HEK293 (cell line): ENCODE results near the gene TMC4.

Source experiments
- CTCF ChIA-PET: fragments of 350-600 bp; formaldehyde crosslinking; extraction: SDS; loops from one replicate; lab custom pipeline; 2021; ENCODE audit warnings: antibody characterized with exemption; lab: Yijun Ruan, JAX
- POLR2A ChIA-PET: fragments of 300-600 bp; formaldehyde crosslinking; extraction: SDS; loops from one replicate; lab custom pipeline; 2020; ENCODE audit warnings: antibody characterized with exemption, inconsistent platforms; lab: Yijun Ruan, JAX
- H3K27ac ChIP-seq: fragments of 200-500 bp; sonication (Bioruptor generic); 2 replicates; pipeline ENCODE4 v1.5.1; 2014; ENCODE audit warnings: low read depth, low read length, control low read depth, inconsistent platforms; ENCODE audit errors: extremely low read depth
- H3K36me3 ChIP-seq, 2 experiments: fragments of 200-500 bp in 1 of 2; sonication (Bioruptor generic) in 1 of 2; 1 replicate in 1 of 2; 2 replicates in 1 of 2; pipeline ENCODE4 v1.5.1; 2014 to 2017; ENCODE audit warnings: inconsistent platforms in 2 of 2, low read length in 2 of 2; ENCODE audit not compliant: control insufficient read depth in 2 of 2, insufficient read depth in 1 of 2
- H3K4me1 ChIP-seq: fragments of 200-500 bp; sonication (Bioruptor generic); 2 replicates; pipeline ENCODE4 v1.5.1; 2014; ENCODE audit warnings: mild to moderate bottlenecking, low read length, inconsistent platforms; ENCODE audit not compliant: control insufficient read depth, insufficient read depth
- H3K4me3 ChIP-seq: 2 replicates; pipeline ENCODE4 v1.5.1; 2011; ENCODE audit warnings: low read depth, mild to moderate bottlenecking, control low read depth, low read length, moderate library complexity
- H3K9me3 ChIP-seq: fragments of 200-500 bp; sonication (Bioruptor generic); 2 replicates; pipeline ENCODE4 v1.5.1; 2014; ENCODE audit warnings: low read depth, low read length, inconsistent platforms; ENCODE audit not compliant: control insufficient read depth, insufficient read depth
- GFI1B ChIP-seq: fragments of 450-650 bp; formaldehyde crosslinking; IDR thresholded peaks from 2 replicates; pipeline ENCODE4 v1.5.1; 2016; ENCODE audit warnings: missing biosample characterization, missing genetic modification characterization
- IKZF3 ChIP-seq: fragments of 450-650 bp; IDR thresholded peaks from 2 replicates; pipeline ENCODE4 v1.5.0; 2018; ENCODE audit warnings: missing biosample characterization, mild to moderate bottlenecking, missing genetic modification characterization, moderate library complexity
- SALL2 ChIP-seq: fragments of 450-650 bp; formaldehyde crosslinking; IDR thresholded peaks from 2 replicates; pipeline ENCODE4 v1.5.0; 2017; ENCODE audit warnings: missing biosample characterization, mild to moderate bottlenecking, missing genetic modification characterization, borderline replicate concordance
- SP7 ChIP-seq: fragments of 450-650 bp; formaldehyde crosslinking; IDR thresholded peaks from 2 replicates; pipeline ENCODE4 v1.5.1; 2016; ENCODE audit warnings: missing biosample characterization, missing genetic modification characterization
- YY2 ChIP-seq: fragments of 450-650 bp; formaldehyde crosslinking; IDR thresholded peaks from 2 replicates; pipeline ENCODE4 v1.5.1; 2016; ENCODE audit warnings: missing biosample characterization, missing genetic modification characterization
- ZBTB7A ChIP-seq: fragments of 450-650 bp; formaldehyde crosslinking; IDR thresholded peaks from 2 replicates; pipeline ENCODE4 v1.5.1; 2016; ENCODE audit warnings: low read depth, missing biosample characterization, missing genetic modification characterization
- ZFP41 ChIP-seq: fragments of 450-650 bp; formaldehyde crosslinking; IDR thresholded peaks from 2 replicates; pipeline ENCODE4 v1.5.1; 2016; ENCODE audit warnings: missing biosample characterization, missing genetic modification characterization, borderline replicate concordance
- ZNF324 ChIP-seq: fragments of 450-650 bp; formaldehyde crosslinking; IDR thresholded peaks from 2 replicates; pipeline ENCODE4 v1.5.1; 2016; ENCODE audit warnings: missing biosample characterization, missing genetic modification characterization
- ZNF335 ChIP-seq: fragments of 450-650 bp; formaldehyde crosslinking; conservative IDR thresholded peaks from 2 replicates; pipeline ENCODE4 v1.5.1; 2016; ENCODE audit warnings: missing biosample characterization, missing genetic modification characterization
- ZNF416 ChIP-seq: fragments of 450-650 bp; formaldehyde crosslinking; IDR thresholded peaks from 2 replicates; pipeline ENCODE4 v1.5.1; 2016; ENCODE audit warnings: missing biosample characterization, missing genetic modification characterization
- ZNF530 ChIP-seq: fragments of 450-650 bp; formaldehyde crosslinking; IDR thresholded peaks from 2 replicates; pipeline ENCODE4 v1.5.1; 2016; ENCODE audit warnings: low read depth, missing biosample characterization, missing genetic modification characterization
- ZNF585B ChIP-seq: fragments of 450-650 bp; formaldehyde crosslinking; IDR thresholded peaks from 2 replicates; pipeline ENCODE4 v1.5.1; 2016; ENCODE audit warnings: missing biosample characterization, missing genetic modification characterization
- ZNF624 ChIP-seq: fragments of 450-650 bp; formaldehyde crosslinking; IDR thresholded peaks from 2 replicates; pipeline ENCODE4 v1.5.1; 2017; ENCODE audit warnings: missing biosample characterization, missing genetic modification characterization
- ZNF677 ChIP-seq: fragments of 450-650 bp; IDR thresholded peaks from 2 replicates; pipeline ENCODE4 v1.5.0; 2018; ENCODE audit warnings: missing biosample characterization, mild to moderate bottlenecking, missing genetic modification characterization, moderate library complexity
- ZNF768 ChIP-seq: fragments of 450-650 bp; formaldehyde crosslinking; IDR thresholded peaks from 2 replicates; pipeline ENCODE4 v1.5.1; 2018; ENCODE audit warnings: missing biosample characterization, mild to moderate bottlenecking, missing genetic modification characterization
- ZXDB ChIP-seq: fragments of 450-650 bp; formaldehyde crosslinking; IDR thresholded peaks from 2 replicates; pipeline ENCODE4 v1.5.1; 2016; ENCODE audit warnings: missing biosample characterization, missing genetic modification characterization
- TF ChIP-seq, protein P1 (sequence below): fragments of 450-650 bp; formaldehyde crosslinking; IDR thresholded peaks from 2 replicates; pipeline ENCODE4 v1.5.1; 2017; ENCODE audit warnings: missing biosample characterization, missing genetic modification characterization
- TF ChIP-seq, protein P2 (sequence below): fragments of 450-650 bp; formaldehyde crosslinking; IDR thresholded peaks from 2 replicates; pipeline ENCODE4 v1.5.1; 2016; ENCODE audit warnings: missing biosample characterization, missing genetic modification characterization, borderline replicate concordance
- TF ChIP-seq, protein P3 (sequence below): fragments of 450-650 bp; formaldehyde crosslinking; conservative IDR thresholded peaks from 2 replicates; pipeline ENCODE4 v1.5.1; 2016; ENCODE audit warnings: low read depth, missing biosample characterization, missing genetic modification characterization

Gene TMC4

DNA sequence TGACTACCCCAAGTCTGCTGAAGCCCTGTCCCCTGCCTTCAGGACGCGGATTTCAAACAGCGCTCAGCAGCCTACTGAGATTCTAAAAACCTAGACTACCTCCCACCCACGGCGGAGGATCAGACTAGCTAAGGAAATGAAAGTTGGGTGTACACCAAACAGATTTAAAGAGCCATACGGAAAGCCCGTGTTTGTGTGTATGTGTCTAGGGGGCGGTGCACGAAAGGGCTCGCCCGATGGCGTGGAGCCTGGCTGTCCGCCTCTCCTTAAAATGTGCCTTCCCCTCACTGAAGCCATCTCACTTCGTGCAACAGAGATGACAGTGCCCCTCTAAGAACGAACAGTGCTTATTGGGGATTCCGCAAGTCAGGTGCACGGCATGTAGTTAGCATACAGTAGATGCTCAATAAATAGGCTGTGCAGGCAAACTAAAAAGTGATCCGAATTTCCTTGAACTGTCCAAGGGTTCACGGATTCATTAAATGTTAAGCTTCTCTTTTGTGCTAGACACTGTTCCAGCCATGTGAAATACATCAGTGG lies 14.1 kb downstream of the TMC4 start (continued):
- TF ChIP-seq, protein P1, sequence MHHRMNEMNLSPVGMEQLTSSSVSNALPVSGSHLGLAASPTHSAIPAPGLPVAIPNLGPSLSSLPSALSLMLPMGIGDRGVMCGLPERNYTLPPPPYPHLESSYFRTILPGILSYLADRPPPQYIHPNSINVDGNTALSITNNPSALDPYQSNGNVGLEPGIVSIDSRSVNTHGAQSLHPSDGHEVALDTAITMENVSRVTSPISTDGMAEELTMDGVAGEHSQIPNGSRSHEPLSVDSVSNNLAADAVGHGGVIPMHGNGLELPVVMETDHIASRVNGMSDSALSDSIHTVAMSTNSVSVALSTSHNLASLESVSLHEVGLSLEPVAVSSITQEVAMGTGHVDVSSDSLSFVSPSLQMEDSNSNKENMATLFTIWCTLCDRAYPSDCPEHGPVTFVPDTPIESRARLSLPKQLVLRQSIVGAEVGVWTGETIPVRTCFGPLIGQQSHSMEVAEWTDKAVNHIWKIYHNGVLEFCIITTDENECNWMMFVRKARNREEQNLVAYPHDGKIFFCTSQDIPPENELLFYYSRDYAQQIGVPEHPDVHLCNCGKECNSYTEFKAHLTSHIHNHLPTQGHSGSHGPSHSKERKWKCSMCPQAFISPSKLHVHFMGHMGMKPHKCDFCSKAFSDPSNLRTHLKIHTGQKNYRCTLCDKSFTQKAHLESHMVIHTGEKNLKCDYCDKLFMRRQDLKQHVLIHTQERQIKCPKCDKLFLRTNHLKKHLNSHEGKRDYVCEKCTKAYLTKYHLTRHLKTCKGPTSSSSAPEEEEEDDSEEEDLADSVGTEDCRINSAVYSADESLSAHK (tag by site-specific recombination): 0 out of 2 replicates have a peak, but pooled peaks have one; percentile 14
- TF ChIP-seq ZNF335 (tag by site-specific recombination): peak; percentile 86
- no peak for TF ChIP-seq ZBTB7A (tag by site-specific recombination)
- no peak for TF ChIP-seq ZNF530
- peak; percentile 77 for TF ChIP-seq ZNF768 (tag by site-specific recombination)
- TF ChIP-seq, protein P2, sequence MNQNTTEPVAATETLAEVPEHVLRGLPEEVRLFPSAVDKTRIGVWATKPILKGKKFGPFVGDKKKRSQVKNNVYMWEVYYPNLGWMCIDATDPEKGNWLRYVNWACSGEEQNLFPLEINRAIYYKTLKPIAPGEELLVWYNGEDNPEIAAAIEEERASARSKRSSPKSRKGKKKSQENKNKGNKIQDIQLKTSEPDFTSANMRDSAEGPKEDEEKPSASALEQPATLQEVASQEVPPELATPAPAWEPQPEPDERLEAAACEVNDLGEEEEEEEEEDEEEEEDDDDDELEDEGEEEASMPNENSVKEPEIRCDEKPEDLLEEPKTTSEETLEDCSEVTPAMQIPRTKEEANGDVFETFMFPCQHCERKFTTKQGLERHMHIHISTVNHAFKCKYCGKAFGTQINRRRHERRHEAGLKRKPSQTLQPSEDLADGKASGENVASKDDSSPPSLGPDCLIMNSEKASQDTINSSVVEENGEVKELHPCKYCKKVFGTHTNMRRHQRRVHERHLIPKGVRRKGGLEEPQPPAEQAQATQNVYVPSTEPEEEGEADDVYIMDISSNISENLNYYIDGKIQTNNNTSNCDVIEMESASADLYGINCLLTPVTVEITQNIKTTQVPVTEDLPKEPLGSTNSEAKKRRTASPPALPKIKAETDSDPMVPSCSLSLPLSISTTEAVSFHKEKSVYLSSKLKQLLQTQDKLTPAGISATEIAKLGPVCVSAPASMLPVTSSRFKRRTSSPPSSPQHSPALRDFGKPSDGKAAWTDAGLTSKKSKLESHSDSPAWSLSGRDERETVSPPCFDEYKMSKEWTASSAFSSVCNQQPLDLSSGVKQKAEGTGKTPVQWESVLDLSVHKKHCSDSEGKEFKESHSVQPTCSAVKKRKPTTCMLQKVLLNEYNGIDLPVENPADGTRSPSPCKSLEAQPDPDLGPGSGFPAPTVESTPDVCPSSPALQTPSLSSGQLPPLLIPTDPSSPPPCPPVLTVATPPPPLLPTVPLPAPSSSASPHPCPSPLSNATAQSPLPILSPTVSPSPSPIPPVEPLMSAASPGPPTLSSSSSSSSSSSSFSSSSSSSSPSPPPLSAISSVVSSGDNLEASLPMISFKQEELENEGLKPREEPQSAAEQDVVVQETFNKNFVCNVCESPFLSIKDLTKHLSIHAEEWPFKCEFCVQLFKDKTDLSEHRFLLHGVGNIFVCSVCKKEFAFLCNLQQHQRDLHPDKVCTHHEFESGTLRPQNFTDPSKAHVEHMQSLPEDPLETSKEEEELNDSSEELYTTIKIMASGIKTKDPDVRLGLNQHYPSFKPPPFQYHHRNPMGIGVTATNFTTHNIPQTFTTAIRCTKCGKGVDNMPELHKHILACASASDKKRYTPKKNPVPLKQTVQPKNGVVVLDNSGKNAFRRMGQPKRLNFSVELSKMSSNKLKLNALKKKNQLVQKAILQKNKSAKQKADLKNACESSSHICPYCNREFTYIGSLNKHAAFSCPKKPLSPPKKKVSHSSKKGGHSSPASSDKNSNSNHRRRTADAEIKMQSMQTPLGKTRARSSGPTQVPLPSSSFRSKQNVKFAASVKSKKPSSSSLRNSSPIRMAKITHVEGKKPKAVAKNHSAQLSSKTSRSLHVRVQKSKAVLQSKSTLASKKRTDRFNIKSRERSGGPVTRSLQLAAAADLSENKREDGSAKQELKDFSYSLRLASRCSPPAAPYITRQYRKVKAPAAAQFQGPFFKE: no peak
- TF ChIP-seq ZNF585B (tag by site-specific recombination): no peak

DNA sequence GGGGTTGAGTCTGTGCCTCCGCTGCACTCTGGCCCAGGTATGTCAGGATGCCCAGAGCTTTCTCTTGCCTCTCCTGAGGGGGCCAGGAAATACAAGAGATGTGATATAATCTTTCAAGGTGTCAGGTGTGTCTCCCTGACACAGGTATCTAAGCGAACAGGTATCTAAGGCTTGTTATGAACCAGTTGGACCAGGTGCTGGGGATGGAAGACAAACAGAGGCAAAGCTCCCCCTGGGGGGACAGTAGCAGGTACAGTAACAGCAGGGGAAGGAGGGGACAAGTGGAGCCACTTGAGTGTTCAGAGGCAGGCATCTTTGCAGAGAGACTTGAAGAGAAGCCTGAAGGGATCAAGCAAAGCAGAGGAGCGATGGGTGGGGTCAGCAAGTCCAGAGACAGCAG lies 16.0 kb downstream of the TMC4 start:
- ChIA-PET POLR2A (interaction anchor here (0.6 to 2.7 kb wide), 7 partner anchors 13 to 282 kb away, joined by 3 to 23 read pairs (median 3); partner anchors contain the start of genes CNOT3 and MBOAT7), CTCF (interaction anchor here (0.7 to 0.8 kb wide), 2 partner anchors 8 to 42 kb away, joined by 3 to 5 read pairs; no protein-coding TSS in a partner anchor)
- Histone ChIP-seq H3K4me3 (no peak overlapping the region), H3K36me3 (peaks cover 31 to 59% of the 10 kb centered on the region in 2 experiments), H3K9me3 (no peaks in the 10 kb centered on the region), H3K27ac (no peak overlapping the region), H3K4me1 (peaks cover 4% of the 10 kb centered on the region; the same call in 1 of the 2 replicates)
- TF ChIP-seq, protein P3, sequence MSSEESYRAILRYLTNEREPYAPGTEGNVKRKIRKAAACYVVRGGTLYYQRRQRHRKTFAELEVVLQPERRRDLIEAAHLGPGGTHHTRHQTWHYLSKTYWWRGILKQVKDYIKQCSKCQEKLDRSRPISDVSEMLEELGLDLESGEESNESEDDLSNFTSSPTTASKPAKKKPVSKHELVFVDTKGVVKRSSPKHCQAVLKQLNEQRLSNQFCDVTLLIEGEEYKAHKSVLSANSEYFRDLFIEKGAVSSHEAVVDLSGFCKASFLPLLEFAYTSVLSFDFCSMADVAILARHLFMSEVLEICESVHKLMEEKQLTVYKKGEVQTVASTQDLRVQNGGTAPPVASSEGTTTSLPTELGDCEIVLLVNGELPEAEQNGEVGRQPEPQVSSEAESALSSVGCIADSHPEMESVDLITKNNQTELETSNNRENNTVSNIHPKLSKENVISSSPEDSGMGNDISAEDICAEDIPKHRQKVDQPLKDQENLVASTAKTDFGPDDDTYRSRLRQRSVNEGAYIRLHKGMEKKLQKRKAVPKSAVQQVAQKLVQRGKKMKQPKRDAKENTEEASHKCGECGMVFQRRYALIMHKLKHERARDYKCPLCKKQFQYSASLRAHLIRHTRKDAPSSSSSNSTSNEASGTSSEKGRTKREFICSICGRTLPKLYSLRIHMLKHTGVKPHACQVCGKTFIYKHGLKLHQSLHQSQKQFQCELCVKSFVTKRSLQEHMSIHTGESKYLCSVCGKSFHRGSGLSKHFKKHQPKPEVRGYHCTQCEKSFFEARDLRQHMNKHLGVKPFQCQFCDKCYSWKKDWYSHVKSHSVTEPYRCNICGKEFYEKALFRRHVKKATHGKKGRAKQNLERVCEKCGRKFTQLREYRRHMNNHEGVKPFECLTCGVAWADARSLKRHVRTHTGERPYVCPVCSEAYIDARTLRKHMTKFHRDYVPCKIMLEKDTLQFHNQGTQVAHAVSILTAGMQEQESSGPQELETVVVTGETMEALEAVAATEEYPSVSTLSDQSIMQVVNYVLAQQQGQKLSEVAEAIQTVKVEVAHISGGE: no peak
- TF ChIP-seq SP7 (tag by site-specific recombination) (no peak), ZFP41 (tag by site-specific recombination) (no peak), ZNF624 (tag by site-specific recombination) (no peak), ZNF677 (tag by site-specific recombination) (no peak), GFI1B (no peak), SALL2 (tag by site-specific recombination) (no peak), IKZF3 (tag by site-specific recombination) (no peak), YY2 (tag by site-specific recombination) (no peak), ZXDB (tag by site-specific recombination) (no peak), ZNF324 (tag by site-specific recombination) (no peak), ZNF416 (tag by site-specific recombination) (no peak)
